Raji (cell line): ENCODE results near the gene TCHP.

ENCODE experiments used
- POLR2A ChIP-seq: IDR thresholded peaks from 2 replicates; pipeline ENCODE4 v1.6.1; 2011; ENCODE audit warnings: low read depth, low read length, control low read depth; ENCODE audit not compliant: insufficient read depth

TCHP gene

DNA sequence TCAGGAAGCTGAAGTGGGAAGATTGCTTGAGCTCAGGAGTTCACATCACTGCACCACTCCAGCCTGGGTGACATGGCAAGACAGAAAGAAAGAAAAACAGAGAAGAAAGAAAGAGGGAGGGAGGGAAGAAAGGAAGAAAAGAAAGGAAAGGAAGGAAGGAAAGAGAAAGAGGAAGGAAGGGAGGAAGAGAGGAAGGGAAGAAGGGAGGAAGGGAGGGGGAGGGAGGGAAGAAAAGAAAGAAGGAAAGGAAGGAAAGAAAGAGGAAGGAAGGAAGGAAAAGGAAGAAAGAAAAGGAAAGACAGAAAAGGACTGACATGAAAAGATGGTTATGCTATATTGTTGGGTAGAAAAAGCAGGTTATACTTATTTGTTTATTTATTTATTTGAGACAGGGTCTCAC lies 23.7 kb upstream of the TCHP start:
- no peak for TF ChIP-seq POLR2A

DNA sequence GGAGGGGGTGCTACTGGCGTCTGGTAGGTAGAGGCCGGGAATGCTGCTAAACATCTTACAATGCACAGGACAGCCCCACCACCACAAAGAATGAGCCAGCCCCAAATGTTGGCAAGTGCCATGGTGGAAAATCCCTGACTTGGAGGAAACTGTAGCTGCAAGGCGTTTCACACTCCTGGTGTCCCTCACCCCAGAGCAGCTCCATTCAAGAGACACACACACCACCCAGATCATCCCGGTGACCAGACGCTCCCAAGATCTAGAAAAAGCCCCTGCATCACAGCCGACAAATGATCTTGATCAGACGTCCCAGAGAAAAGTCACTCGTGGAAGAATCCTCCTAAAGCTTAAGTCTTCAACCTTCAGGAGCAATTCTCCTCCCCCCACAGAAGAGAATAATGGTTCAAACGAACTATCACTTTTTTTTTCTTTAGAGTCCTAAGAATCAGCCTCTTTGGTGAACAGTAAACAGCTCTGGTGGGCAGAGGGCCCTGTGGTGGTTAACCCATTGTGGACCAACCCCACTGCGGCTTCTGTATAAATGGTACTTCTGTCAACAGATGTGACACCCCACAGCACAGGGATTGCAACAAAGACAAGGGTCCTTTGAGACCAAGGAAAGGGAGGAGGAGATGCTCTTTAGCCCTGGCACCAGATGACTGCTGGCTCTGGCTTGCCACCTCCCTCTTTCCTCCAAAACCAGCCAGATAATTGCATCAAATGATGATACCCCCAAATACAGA lies 22.4 kb upstream of the TCHP start:
- no peak for TF ChIP-seq POLR2A

DNA sequence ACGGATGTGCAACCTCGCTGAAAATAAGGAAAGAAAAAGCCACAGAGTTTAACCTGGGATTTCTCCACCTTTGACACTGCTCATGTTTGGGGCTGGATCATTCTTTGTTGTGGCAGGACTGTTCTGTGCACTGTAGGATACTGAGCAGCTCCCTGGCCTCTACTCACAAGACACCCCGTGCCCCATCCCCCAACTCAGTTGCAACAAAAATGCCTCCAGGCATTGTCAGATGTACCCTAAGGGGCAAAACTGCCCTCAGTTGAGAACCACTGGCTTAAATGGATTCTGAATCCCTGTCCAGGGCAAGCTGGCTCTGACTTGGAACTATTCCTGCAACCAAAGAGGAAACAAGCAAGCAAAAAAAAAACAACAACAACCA lies 21.8 kb upstream of the TCHP start:
- no peak for TF ChIP-seq POLR2A

- no peak for TF ChIP-seq POLR2A
Measured at GRCh38 chr12:109878749-109879148, 21.3 kb upstream of the TCHP start.

GRCh38 chr12:109879351-109880042 lies 20.6 kb upstream of the TCHP start:
- TF ChIP-seq POLR2A: no peak

DNA sequence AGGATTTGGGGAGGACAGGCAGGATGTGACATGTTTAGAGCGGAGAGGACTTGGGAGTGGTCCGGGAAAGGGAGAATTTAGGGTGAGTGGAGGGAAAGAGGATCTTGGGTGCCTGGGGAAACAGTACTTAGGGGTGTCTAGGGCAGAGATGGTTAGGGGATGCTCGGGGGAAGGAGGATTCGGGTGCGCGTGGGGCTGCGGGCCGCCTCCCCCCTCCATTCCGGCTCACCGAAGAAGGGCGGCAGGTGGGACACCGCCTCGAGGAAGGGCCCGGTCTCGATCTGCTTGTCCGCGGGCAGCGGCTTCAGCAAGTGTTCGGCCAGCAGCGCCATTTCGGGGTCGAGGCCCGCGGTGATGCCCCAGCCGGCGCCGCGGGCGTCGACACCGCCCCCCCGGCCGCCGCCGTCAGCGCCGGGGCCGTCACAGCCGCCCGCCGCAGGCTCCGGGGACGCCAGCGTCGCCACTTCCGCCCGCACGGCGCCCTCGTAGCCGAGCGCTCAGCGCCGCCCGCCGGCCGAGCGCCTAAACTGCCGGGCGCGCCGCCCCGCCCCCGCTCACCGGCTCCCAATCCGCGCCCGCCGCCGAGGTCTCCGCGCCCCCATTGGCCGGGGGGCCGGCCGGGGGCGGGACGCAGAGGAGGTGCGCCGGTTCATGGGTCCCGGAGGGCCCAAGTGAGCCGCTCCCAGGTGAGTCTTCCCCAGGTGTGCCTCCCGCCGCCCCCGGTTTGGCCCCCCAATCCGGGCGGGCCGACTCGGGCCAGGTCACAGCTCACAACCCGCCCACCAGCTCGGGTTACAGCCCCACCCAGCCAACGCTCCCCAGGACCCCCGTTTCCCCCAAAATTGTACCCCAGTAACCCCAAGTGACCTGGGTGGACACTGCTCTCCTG lies 19.8 kb upstream of the TCHP start, which contains the start of gene GLTP:
Gene GLTP, minus strand, starts transcription at position 499 of the 889 bp plus-strand sequence. Its CDS starts 167 bp downstream, at position 332.
- peak; percentile 53 for TF ChIP-seq POLR2A

- TF ChIP-seq POLR2A: no peak
Measured at GRCh38 chr12:109880938-109881337, 19.1 kb upstream of the TCHP start.

GRCh38 chr12:109881752-109882151 lies 18.3 kb upstream of the TCHP start:
- TF ChIP-seq POLR2A: no peak

DNA sequence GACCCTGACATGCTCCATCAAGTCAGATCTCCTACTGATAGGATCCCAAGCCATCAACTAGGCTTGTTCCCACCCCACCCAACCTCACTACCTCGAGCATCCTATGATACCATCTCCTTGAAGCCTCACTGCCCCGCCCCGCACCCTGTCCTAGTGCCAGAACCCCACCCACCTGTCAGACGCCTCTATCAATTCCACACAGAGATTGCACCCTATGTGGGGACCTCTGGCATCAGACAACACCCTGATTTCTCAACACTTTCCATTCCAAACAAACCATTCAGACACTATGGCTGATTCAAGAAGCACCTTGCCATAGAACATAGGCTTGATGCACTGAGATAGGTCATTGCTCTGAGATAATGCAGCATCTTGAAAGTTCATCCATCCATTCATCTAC lies 16.6 kb upstream of the TCHP start:
- no peak for TF ChIP-seq POLR2A

DNA sequence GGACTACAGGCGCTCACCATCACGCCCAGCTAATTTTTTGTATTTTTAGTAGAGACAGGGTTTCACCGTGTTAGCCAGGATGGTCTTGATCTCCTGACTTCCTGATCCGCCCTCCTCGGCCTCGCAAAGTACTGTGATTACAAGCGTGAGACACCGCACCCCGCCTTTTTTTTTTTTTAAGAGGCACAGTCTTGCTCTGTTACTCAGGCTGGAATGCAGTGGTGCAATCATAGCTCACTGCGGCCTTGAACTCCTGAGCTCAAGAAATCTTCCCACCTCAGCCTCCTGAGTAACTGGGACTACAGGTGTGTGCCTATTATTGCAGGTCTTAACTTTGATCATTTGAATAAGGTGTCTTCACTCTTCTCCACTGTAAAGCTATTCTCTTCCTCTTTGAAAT lies 14.5 kb upstream of the TCHP start:
- TF ChIP-seq POLR2A: no peak

- no peak for TF ChIP-seq POLR2A
Measured at GRCh38 chr12:109888179-109889020, 11.7 kb upstream of the TCHP start.

DNA sequence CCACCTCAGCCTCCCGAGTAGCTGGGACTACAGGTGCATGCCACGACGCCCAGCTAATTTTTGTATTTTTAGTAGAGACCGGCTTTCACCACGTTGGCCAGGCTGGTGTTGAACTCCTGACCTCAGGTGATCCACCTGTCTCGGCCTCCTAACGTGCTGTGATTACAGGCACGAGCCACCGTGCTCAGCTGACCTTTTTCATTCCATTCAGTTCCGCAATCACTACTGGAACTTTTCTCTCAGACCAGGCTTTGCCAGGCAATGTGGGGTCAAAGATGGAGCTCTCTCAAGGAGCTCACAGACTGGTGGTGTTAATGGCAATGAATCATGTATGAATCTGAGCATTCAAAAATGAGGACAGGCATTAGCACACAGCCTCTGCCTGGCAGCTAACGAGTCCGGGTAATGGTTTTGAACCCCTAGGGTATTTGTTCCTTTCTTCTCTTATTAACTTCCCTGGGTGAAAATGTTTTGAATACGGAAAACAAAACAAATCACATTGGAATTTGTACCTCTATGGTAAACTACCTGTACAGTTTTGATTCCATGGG lies 9.4 kb upstream of the TCHP start:
- TF ChIP-seq POLR2A: no peak

- TF ChIP-seq POLR2A: no peak
Measured at GRCh38 chr12:109892165-109892715, 7.8 kb upstream of the TCHP start.

DNA sequence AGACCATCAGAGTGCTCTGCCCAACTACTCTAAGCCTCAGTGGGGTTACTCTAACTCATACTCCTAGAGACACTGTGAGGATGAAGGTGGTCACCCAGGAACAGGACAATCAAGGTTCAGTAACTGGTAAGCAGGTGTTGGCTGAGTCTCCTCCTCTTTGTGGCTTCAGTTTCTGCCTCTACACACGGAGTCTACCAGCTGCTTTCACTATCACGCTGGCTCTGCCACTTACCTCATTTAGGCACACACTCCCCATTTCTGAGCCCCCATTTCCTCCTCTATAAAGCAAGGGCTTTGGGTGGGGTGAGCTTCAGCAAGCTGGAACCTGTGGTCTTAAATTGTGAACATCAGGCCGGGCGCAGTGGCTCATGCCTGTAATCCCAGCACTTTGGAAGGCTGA lies 7.3 kb upstream of the TCHP start:
- TF ChIP-seq POLR2A: no peak

- no peak for TF ChIP-seq POLR2A
Measured at GRCh38 chr12:109893261-109893995, 6.6 kb upstream of the TCHP start.
